Occipital lobe (tissue), 2 donors: ENCODE data around the gene FOXP4. TPM values are rescaled to one million over a fixed set of nuclear protein-coding genes. Genes with fewer than 3 reads are reported as not detected.

Experiments
- DNase-seq: peaks from one replicate; lab custom pipeline; 2025; lab: John Stamatoyannopoulos, UW
- total RNA-seq: library from RNA; depleted of rRNA; stranded (reverse); fragments of >200 nt; gene quantifications from one replicate; pipeline ENCODE4 v1.2.3, GENCODE V29; 2014

Gene FOXP4
- total RNA-seq, 1 donor from 2014 or later = 0.94 TPM

DNA sequence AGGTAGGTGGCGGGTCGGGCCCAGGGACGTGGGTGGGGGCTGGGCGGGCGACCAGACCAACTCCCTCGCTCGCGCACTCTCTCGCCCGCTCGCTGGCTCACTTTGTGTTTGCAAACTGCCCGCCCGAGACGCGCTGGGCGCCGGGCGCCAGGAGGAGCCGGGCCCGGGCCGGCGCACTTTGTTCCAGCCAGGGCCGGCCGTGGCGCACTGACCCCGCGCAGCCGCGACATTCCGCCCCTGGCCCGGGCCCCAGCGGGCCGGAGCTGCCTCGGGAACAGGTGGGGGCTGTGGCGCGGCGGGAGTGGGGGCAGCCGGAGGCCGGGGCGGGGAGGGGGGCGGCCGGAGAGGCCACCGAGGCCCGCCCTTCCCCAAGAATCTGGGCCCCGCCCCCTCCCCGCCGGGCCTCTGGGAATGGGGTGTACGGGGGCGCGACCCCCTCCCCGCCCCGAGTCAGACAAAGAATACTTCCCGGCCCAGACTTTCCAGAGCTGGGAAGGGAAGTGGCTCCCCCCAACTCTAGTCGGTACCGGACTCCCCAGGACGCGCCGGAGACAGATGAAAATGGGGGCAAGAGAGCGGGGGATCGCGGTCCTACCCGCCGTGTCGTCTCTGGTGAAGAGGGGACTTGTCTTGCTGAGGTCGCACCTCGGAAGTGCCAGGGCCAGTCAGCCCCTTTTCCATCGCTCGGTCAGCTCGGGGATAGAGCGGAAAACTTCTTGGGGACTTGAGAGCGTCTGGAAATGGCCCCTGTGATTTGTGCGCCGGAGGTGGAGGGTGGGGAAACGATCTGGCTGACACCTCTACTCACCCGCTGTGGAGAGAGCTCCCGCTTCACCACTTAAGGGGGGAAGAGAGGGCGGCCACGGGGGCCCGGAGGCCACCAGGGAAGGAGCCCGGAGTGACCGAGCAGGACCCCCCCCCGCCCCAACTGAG, 951 bp downstream of the FOXP4 start:
- no peak for DNase-seq

DNA sequence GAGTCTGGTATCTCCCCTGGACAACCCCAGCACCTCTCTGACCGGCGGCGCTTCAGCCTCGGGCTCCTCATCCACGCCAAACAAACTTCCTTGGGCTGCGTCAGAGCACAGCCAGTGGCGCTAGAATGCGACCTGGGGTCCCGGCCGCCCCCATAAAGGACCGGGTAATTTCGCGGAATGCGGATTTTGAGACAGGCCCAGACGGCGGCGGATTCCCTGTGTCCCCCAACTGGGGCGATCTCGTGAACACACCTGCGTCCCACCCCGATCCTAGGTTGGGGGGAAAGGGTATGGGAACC, 1.6 kb downstream of the FOXP4 start:
- no peak for DNase-seq

DNA sequence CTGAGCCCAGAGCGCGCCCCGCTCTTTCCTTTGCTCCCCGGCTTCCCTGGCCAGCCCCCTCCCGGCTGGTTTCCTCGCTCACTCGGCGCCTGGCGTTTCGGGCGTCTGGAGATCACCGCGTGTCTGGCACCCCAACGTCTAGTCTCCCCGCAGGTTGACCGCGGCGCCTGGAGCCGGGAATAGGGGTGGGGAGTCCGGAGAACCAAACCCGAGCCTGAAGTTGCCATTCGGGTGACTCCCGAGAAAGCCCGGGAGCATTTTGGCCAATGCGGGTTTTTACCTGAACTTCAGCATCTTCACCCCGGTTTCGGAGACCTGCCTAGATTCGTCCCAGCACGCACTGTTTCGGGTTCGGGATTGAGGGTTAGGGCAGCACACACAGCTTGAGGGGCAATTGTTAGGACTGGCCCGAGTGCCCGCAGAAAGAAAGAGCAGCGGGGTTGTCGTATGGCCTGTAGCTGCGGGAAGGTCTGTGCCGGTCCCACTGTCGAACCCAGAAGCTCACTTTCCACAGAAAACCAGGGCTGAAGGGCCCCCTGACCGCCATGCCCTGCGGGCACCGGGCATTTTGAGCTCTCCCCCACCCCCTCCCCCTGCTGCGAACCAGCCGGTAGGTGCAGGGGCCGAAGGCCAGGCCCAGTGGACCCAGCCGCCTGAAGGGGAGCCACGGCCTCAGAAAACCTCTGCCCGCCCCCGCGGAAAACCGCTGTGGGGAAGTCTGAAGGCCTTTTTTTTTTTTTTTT, 2.1 kb downstream of the FOXP4 start:
- no peak for DNase-seq

DNA sequence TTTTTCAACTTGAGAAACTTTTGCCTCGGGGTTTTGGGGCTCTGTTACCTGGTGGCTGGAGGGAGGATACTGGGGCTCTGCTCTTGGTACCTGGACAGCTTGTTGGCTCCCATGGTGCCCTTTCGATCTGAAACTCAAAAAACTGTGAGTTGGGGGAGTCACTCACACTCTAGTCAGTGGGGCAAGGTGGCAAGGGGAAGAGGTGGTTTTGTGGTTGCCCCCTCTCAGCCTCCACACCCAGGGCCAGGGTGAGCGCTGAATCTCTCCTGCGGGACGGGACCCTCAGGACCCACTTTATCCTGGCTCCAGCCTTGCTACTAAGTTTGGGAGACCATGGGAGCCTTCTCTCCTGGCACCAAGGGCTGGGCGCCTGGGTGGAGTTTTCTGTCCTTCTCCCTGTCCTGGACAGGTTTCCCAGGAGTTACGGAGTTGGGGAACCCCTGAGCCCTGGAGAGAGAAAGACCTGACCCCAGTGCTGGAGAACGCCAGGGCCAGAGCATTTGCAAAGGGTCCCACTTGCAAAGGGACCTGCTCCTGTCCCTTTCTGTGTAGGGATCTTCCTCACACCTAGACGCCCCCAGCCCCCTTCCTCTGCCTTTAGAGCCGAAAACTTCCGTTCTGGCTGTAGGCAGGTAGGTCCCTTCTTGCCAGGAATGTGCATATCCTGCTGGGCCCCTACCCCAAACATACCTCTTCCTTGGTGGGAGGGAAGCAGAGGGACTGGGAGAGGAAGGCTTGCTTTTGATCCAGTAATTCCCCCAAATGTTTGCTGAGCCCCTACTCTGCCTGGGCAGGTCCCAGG, 2.9 kb downstream of the FOXP4 start:
- DNase-seq = no peak

DNA sequence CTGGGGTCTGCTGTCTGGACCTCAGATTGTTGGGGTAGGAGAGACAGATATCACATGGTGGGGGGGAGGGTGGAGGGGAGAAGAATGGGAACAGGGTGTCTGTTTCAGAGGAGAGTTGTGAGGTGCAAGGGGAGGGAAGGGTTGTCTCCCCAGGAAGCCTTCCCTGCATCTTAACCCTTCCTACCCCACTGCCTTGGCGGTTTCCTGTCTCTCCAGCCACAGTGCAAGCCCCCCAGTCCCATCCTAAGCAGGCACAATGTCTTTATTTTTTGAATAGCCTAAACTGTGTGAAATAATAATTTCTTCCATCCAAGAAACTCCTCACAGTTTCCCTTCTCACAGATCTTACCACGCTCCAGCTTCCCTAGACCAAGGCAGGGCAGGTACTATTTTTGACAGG, 3.5 kb downstream of the FOXP4 start:
- no peak for DNase-seq

DNA sequence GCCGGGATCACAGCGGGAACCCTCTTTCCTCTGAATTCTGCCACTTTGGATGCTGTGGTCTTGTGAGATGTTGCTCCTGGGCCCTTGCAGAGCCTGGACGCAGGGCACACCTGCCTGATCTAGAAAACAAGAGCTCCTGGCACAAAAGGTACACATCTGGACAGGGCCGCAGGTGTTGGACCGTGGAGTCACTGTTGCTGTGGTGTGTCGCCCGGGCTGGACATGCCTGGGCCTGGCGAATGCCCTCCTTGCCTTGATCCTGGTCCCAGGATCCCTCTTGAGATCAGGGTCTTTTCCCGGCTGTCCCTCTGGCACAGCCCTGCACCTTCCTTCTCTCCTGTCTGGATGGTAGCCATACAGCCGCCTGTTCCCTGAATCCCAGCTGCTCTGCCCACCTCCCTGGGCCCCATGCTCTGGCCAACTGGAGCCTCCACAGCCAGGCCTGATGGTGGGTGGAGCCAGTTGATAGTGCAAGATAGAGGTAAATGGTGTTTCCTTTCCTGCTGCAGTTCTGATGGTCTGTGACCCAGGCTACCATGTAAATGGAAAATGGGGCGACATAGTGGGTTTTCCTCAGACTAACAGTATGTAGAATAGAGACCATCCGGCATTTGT, 5.0 kb downstream of the FOXP4 start:
- no peak for DNase-seq

DNA sequence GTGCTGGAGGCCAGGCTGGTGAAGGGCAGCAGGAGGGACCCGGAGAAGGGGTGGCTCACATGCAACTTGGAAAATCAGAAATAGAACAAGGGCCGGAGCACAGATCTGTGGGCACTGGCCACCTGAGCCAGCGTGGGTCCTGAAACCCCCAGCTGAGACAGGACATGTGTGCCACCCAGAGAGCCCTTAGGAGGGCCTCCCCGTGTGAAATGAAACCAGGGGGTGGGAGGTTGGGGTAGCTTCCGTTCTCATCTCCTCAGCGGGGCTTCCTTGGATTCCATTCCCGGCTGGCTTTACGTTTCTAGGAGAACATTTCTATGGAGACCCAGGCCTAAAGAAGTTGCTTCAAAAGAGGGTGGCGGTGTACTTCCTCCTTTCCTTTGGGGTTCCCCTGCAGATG, 5.7 kb downstream of the FOXP4 start:
- DNase-seq = no peak

DNA sequence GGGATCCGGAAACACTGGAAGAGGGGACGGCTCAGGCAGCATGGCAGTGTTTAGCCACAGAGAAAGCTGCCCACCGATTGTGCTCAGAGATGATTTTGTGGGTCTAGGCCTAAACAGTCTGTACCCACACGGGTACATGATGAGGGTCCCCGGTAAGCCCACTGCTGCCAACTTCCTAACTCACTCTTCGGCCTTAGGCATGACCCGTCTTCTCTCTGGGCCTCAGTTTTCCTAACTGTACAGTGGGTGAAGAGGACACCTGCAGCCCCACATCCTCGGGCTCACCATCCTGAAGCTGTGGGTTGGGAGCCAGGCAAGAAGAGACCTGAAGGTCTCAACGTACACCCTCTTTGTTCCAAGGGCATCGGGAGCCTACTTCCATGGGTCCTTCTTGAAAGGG, 6.5 kb downstream of the FOXP4 start:
- DNase-seq = no peak

DNA sequence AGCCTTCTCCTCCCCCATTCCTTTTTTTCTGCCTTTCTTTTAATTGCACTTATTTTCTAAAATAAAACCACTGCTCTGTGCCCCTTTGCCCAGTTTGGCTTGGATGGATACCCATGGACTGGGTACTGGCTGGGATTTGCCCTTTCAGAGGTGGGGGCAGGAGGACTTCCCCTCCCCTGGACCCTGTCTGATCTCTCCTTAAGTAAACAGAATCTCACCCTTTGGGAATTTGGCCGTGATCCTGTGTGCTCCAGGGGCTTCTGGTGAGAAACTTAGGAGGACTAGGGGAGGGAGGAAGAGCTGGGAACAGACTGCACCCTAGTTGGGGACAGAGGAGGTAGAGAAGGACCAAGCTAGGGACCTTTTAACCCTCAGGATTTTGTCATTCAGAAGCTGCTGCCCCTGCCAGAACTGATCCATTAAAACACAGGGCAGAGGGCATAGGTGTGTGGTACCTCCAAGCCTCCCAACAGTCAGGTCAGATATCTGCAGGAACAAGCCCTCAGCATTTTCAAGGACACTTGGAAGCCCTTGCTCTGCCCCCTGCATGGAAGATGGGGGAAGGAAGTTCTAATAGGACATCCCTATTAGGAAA, 7.3 kb downstream of the FOXP4 start:
- no peak for DNase-seq

DNA sequence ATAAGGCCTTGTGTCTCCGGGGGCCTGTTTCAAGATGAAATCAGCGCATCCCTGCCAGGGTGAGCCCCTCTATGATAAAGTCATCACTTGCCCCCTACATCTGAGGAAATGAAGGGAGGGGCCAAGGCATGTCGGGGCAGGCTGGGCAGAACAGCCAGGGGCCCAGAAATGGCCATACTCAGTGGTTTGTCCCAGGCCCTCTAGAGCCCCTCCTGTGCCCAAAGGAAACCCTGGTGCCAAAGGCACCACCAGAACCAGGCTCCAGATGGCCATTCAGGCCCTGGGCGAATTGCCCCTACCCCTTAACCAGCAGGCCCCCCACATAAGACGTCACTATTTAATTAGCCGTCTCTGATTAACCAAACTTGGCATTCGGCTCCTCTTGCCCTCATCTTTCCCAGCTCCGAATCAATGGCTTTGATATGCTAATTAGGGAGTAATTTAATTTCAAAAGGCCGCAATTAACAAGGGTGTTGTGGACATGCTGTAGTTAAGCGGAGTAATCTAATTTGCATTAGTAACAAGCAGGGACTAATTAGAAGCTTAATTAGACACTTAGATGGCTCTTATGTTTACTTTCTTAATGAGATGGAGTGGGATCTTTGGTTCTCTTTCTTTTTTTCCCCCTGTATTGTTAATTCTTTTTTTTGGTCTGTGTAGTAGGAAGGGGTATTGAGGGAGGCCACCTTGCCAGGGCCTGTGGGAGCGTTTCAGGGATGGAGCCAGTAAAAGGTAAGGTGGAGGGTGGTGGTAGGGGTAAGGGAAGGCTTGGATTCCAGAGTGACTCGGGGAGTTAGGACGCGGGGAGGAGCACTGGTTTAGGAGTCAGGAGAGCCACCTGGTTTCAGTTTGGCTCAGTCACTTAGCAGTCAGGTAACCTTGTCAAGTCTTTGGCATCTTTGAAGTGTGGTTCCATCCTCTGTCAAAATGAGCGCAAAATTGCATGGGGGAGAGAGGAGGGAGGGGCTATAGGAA, 9.4 kb downstream of the FOXP4 start:
- DNase-seq = no peak

DNA sequence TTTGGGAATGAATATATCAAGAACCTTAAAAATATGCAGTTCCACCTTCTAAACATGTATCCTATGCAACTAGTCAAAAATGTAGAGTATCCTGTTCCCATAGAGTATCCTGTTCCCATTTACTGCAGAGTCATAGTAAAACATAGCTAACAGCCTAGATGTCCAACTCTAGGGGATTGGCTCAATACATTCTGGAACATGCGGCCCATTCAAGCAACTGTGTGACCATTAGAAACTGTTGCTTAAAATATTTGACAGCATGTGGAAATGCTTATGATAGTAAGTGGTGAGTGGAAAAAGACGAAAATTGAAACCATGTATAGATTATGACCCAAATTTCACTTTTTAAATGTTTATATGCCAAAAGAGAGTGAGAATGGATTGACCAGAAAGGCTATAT, 11.2 kb downstream of the FOXP4 start:
- DNase-seq = no peak

DNA sequence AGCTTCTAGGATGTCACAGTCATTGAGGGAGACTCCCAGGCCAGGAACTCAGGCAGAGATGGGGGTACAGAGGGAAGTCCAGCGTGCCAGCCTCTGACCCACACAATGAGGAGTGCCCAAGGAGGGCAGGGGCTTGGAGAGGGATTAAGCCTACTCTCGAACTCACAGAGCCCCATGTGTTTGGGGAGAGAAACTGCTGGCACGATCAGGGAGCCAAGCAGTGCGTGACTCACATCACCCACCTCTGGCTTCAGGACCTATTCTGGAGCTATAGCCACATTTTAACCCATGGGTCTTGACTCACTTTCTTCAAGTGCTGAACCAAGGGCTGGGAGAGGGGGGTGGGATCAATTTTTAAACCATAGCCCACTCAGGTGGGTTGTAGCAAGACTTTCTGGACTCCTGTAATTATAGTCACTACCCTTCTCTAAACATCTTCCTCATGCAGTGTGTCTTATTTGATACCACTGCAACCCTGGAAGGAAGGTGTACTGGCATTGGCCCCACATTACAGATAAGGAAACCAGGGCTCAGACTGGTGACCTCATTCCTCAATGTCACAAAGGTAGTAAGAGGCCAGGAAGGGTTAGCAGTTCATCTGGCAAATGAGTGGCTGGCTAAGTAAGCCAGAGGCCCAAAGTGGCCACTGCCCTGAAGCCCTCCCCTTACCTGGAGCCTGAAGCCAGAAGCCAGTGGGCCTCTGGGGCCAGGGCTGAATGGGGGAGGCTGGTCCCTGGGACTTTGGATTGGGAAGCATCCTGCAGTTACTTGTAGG, 12.0 kb downstream of the FOXP4 start:
- no peak for DNase-seq

DNA sequence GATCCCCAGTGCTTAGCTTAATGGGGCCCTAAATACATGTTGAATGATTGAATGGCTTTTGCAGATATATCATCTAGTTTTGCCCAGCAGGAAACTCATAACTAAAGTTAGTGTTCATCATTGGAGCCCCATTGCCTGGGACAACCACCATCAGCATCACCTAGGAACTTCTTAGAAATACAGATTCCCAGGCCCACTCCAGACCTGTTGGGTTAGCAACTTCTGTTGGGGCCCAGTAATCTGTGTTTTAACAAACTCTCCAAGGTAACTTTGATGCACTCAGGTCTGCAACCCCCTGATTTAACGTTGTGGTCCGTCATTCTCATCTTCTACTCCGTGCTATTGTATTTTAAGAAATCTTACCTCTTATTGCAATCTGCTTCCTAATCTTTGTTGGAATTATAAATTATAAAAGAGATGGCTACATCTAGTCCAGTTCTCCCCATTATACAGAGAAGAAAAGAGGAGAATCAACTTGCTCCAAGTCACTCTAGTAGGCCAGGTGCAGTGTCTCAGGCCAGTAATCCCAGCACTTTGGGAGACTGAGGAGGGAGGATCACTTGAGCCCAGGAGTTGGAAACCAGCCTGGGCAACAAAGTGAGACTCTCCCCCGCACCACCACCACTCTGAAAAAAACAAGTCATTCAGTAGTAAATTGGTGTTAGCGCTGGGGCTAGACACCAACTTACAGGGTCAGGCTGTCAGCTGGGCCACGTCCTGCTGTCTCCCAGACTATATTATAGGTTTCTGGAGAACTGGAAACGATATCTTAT, 13.7 kb downstream of the FOXP4 start:
- DNase-seq = no peak

DNA sequence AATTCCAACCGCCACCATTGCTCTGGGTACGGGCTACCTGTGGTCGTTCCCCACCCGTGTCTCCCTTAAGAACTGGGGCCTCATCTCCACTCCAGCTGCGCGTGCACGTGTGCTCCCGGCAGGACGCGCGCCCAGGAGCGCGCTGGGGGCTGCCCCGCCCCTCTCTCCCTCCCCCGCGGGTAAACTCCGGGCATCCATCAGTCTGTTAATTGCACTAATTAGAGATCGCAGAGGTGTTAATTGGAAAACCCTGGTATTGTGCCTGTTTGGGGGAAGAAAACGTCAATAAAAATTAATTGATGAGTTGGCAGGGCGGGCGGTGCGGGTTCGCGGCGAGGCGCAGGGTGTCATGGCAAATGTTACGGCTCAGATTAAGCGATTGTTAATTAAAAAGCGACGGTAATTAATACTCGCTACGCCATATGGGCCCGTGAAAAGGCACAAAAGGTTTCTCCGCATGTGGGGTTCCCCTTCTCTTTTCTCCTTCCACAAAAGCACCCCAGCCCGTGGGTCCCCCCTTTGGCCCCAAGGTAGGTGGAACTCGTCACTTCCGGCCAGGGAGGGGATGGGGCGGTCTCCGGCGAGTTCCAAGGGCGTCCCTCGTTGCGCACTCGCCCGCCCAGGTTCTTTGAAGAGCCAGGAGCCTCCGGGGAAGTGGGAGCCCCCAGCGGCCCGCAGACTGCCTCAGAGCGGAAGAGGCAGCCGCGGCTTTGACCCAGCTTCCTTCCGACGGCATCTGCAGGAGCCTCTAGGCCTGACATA, 14.4 kb downstream of the FOXP4 start:
- DNase-seq = no peak

DNA sequence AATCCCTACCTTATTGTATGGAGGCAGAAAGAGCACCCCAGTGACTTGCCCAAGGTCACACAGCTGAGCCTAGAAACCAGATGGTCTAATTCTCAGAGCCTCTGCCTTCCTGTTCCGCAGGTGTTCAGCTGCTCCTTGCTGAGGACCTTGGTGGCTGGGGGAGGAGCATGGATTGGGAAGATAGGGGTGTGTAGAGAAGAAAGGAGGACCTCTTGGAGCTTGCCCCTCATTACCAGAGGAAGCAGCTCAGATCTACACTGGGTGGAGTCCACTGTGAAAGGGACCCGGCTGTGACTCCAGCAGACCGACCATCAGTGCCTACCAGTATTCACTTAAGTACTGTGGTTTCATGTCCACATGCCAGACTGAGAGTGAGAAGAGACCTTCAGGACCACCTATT, 15.2 kb downstream of the FOXP4 start:
- DNase-seq = no peak

DNA sequence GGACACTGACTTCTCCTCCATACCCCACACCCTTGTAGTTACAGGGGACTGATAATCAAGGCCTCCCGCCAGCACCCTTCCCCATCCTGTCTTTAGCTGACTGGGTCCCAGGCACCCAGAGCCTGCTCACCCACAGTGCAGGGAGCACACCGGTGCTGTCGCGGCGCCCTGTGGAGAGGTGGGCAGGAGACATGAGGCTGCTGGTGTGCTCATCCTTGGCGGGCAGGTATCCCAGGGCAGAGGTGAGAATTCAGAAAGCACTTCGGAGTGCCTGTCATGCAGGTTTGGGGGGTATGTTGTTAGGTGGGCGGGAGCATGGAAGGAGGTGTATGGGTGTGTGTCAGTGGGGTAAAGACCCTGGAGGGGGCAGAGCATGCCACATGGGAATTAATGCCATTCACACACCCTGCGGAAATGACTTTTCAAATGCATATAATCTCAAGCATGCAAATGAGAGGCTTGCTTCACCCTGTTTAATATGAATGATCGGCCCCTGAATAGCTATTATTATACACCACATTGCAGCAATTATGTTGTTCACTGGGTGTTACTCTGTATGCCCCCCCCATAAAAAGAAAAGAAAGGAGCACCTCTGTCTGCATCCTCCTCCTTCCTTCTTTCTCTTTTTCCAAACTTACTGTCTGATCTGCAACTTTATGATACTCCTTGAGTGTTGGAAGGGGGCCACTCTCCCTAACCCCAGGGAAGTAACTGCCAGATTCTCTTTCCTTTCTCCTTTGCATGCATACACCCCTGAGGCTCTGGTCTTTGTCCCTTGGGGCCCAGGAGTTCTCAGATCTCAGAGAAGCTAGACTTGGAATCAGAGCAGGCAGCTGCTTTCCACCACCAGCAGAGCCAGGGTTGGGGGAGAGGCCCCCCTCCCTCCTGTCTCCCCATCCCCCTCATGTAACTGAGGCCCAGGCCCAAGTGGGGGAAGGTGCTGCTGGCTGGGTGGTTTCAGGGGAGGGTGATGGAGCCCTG, 16.0 kb downstream of the FOXP4 start:
- DNase-seq = no peak
